Stimulated activated CD4-positive, alpha-beta T cell treated with anti-CD3 and anti-CD28 coated beads, Interleukin-1b, Interleukin-23, amount 100 ng/mL, for 4 hours (primary cell): ENCODE results near the gene NKAIN4.
"Not testable (repeated sequence)": the region's sequence is repeated elsewhere in the genome, so short reads cannot be mapped to it uniquely, and the experiment has no call there.

Experiments used
- DNase-seq, 2 donors: peaks; one replicate each; pipeline ENCODE4 v3.0.0-alpha.2; 2020; ENCODE audit warnings: low read depth in 2 of 2

Gene NKAIN4

GRCh38 chr20:63236116-63236837, 18.0 kb downstream of the NKAIN4 start:
- DNase-seq, result no peak

GRCh38 chr20:63235399-63235983, 18.8 kb downstream of the NKAIN4 start, which contains the start of gene BIRC7:
TSS of gene BIRC7 (plus strand) at chr20:63235905. CDS start at chr20:63236097, 192 bp downstream.
- DNase-seq, result no peak

- no peak for DNase-seq
Measured at GRCh38 chr20:63234693-63235398, 19.4 kb downstream of the NKAIN4 start.

- no peak for DNase-seq
Measured at GRCh38 chr20:63233924-63234323, 20.3 kb downstream of the NKAIN4 start.

- DNase-seq, result no peak
Measured at GRCh38 chr20:63233061-63233344, 21.3 kb downstream of the NKAIN4 start.

GRCh38 chr20:63232235-63233060, 21.8 kb downstream of the NKAIN4 start:
- no peak for DNase-seq

- DNase-seq, result no peak
Measured at GRCh38 chr20:63230800-63231268, 23.4 kb downstream of the NKAIN4 start.

GRCh38 chr20:63228806-63229205, 25.5 kb downstream of the NKAIN4 start:
- DNase-seq, result no peak

GRCh38 chr20:63227260-63227659, 27.0 kb downstream of the NKAIN4 start:
- DNase-seq, result no peak

GRCh38 chr20:63226042-63226943, 28.0 kb downstream of the NKAIN4 start:
- no peak for DNase-seq

- DNase-seq, result no peak
Measured at GRCh38 chr20:63225082-63225454, 29.2 kb downstream of the NKAIN4 start.

- DNase-seq, result no peak
Measured at GRCh38 chr20:63224412-63225081, 29.7 kb downstream of the NKAIN4 start.

GRCh38 chr20:63223826-63224207, 30.4 kb downstream of the NKAIN4 start:
- no peak for DNase-seq

- DNase-seq, result peak; percentile 22 to 36
Measured at GRCh38 chr20:63223121-63223825, 31.0 kb downstream of the NKAIN4 start.

- no peak for DNase-seq
Measured at GRCh38 chr20:63222541-63222940, 31.7 kb downstream of the NKAIN4 start.

GRCh38 chr20:63221400-63222053, 32.7 kb downstream of the NKAIN4 start:
- DNase-seq, result not testable (repeated sequence)

GRCh38 chr20:63220696-63221399, 33.4 kb downstream of the NKAIN4 start:
- DNase-seq, result no peak

GRCh38 chr20:63219866-63220521, 34.3 kb downstream of the NKAIN4 start:
- no peak for DNase-seq
